H1 (cell line): ENCODE data around the gene SEMA6A. TPM values are rescaled to one million over a fixed set of nuclear protein-coding genes. Genes with fewer than 3 reads are reported as not detected.

ENCODE experiments used
- CTCF ChIA-PET: fragments of 300-600 bp; sonication (Branson Sonifier 250); formaldehyde crosslinking; loops from one replicate; lab custom pipeline; 2021; ENCODE audit not compliant: partially characterized antibody; lab: Charles Lee
- POLR2A ChIA-PET: fragments of 300-600 bp; sonication (Branson Sonifier 250); formaldehyde crosslinking; loops from one replicate; lab custom pipeline; 2021; ENCODE audit warnings: inconsistent platforms; ENCODE audit not compliant: partially characterized antibody; lab: Charles Lee
- DNase-seq, 2 experiments: peaks; one replicate each; pipeline versions ENCODE4 v3.0.0 to v3.0.0-alpha.2; 2010 to 2022; ENCODE audit warnings: low spot score in 2 of 2, low read depth in 1 of 2, mixed read lengths in 1 of 2
- FAIRE-seq: peaks from 2 replicates; lab custom pipeline; 2011; peaks lifted over from hg19 to GRCh38; lab: Jason Lieb, UNC
- H2AFZ ChIP-seq: 2 replicates; pipeline ENCODE4 v1.8.1; 2012; ENCODE audit warnings: low read length, inconsistent platforms
- H2AK5ac ChIP-seq: 2 replicates; pipeline ENCODE4 v1.6.1; 2013; ENCODE audit warnings: low read depth, low read length
- H2BK120ac ChIP-seq: replicated peaks from 2 replicates; pipeline ENCODE3; 2013; ENCODE audit warnings: low read depth, low read length, inconsistent platforms
- H2BK12ac ChIP-seq: 2 replicates; pipeline ENCODE4 v1.6.1; 2013; ENCODE audit warnings: low read depth, low read length
- H2BK15ac ChIP-seq: 2 replicates; pipeline ENCODE4 v1.6.1; 2013; ENCODE audit warnings: low read length
- H2BK20ac ChIP-seq: 2 replicates; pipeline ENCODE4 v1.6.1; 2013; ENCODE audit warnings: low read length
- H2BK5ac ChIP-seq: 2 replicates; pipeline ENCODE4 v1.6.1; 2013; ENCODE audit warnings: low read depth, low read length
- H3K14ac ChIP-seq: 2 replicates; pipeline ENCODE4 v1.6.1; 2013; ENCODE audit warnings: inconsistent platforms; ENCODE audit not compliant: insufficient read length
- H3K18ac ChIP-seq: 2 replicates; pipeline ENCODE4 v1.6.1; 2013; ENCODE audit warnings: low read length; ENCODE audit errors: extremely low read depth
- H3K23ac ChIP-seq: 2 replicates; pipeline ENCODE4 v1.6.1; 2013; ENCODE audit warnings: inconsistent platforms; ENCODE audit not compliant: insufficient read length
- H3K23me2 ChIP-seq: 2 replicates; pipeline ENCODE4 v1.6.1; 2013; ENCODE audit warnings: low read depth, low read length
- H3K27ac ChIP-seq: 2 replicates; pipeline ENCODE4 v1.6.1; 2011; ENCODE audit warnings: low read depth, low read length, inconsistent platforms
- H3K27me3 ChIP-seq, 4 experiments: replicated peaks in 1 of 4; 1 replicate in 1 of 4; 2 replicates in 3 of 4; pipeline versions ENCODE4 v1.6.1 to v1.8.1; 2011 to 2013; ENCODE audit warnings: low read length in 3 of 4, mild to moderate bottlenecking in 3 of 4, inconsistent platforms in 2 of 4, mixed read lengths in 2 of 4, moderate library complexity in 1 of 4; ENCODE audit not compliant: control insufficient read depth in 3 of 4, insufficient read depth in 3 of 4; ENCODE audit errors: extremely low read depth in 1 of 4
- H3K36me3 ChIP-seq, 4 experiments: 2 replicates each; pipeline versions ENCODE4 v1.6.1 to v1.8.1; 2011 to 2013; ENCODE audit warnings: mild to moderate bottlenecking in 4 of 4, low read length in 3 of 4, moderate library complexity in 2 of 4, control low read depth in 1 of 4, inconsistent platforms in 1 of 4; ENCODE audit not compliant: insufficient read depth in 4 of 4, control insufficient read depth in 2 of 4
- H3K4ac ChIP-seq: replicated peaks from 2 replicates; pipeline ENCODE3; 2013; ENCODE audit warnings: low read length, low read depth, mixed read lengths, inconsistent platforms; ENCODE audit not compliant: insufficient read length
- H3K4me1 ChIP-seq, 4 experiments: replicated peaks in 1 of 4; 1 replicate in 1 of 4; 2 replicates in 3 of 4; pipeline versions ENCODE4 v1.6.1 to v1.8.1; 2011 to 2013; ENCODE audit warnings: low read length in 3 of 4, inconsistent platforms in 2 of 4, mixed read lengths in 1 of 4; ENCODE audit not compliant: insufficient read depth in 4 of 4, control insufficient read depth in 3 of 4
- H3K4me2 ChIP-seq, 2 experiments: 2 replicates each; pipeline versions ENCODE4 v1.6.1 to v1.8.1; 2011 to 2013; ENCODE audit warnings: low read depth in 2 of 2, low read length in 2 of 2, control low read depth in 1 of 2, inconsistent platforms in 1 of 2, mild to moderate bottlenecking in 1 of 2; ENCODE audit not compliant: insufficient read depth in 1 of 2
- H3K4me3 ChIP-seq, 4 experiments: fragments of 200-600, 300-600 bp in 1 of 4; sonication (generic), shearing (Covaris generic), sonication (Bioruptor Twin) in 1 of 4; 2 replicates each; pipeline versions ENCODE4 v1.5.1 to v1.8.1; 2011 to 2016; ENCODE audit warnings: low read length in 4 of 4, low read depth in 3 of 4, control low read depth in 2 of 4, inconsistent platforms in 2 of 4, mild to moderate bottlenecking in 2 of 4, mixed read lengths in 1 of 4, moderate library complexity in 1 of 4; ENCODE audit not compliant: insufficient read depth in 2 of 4; ENCODE audit errors: extremely low read depth in 1 of 4
- H3K56ac ChIP-seq: replicated peaks from 2 replicates; pipeline ENCODE3; 2013; ENCODE audit warnings: low read depth, mild to moderate bottlenecking, mixed read lengths, low read length, inconsistent platforms; ENCODE audit not compliant: insufficient read length
- H3K79me1 ChIP-seq: 2 replicates; pipeline ENCODE4 v1.6.1; 2013; ENCODE audit warnings: low read depth, low read length, control low read depth
- H3K79me2 ChIP-seq, 2 experiments: 2 replicates each; pipeline versions ENCODE4 v1.6.1 to v1.8.1; 2012 to 2013; ENCODE audit warnings: low read length in 2 of 2, mild to moderate bottlenecking in 2 of 2, inconsistent platforms in 1 of 2; ENCODE audit not compliant: insufficient read depth in 2 of 2, control insufficient read depth in 1 of 2
- H3K9ac ChIP-seq, 4 experiments: replicated peaks in 1 of 4; 1 replicate in 1 of 4; 2 replicates in 3 of 4; pipeline versions ENCODE4 v1.6.1 to v1.8.1; 2011 to 2013; ENCODE audit warnings: low read depth in 3 of 4, low read length in 3 of 4, control low read depth in 2 of 4, mild to moderate bottlenecking in 2 of 4, moderate library complexity in 2 of 4, inconsistent platforms in 1 of 4; ENCODE audit errors: extremely low read depth in 1 of 4
- H3K9me3 ChIP-seq, 2 experiments: 2 replicates each; pipeline versions ENCODE4 v1.6.1 to v1.8.1; 2012 to 2013; ENCODE audit warnings: mild to moderate bottlenecking in 2 of 2, moderate library complexity in 2 of 2, control low read depth in 1 of 2, inconsistent platforms in 1 of 2, low read depth in 1 of 2, low read length in 1 of 2, mixed read lengths in 1 of 2; ENCODE audit not compliant: insufficient read depth in 2 of 2
- H4K20me1 ChIP-seq, 2 experiments: replicated peaks in 1 of 2; 2 replicates each; pipeline versions ENCODE3 to v1.8.1; 2011 to 2013; ENCODE audit warnings: inconsistent platforms in 2 of 2, low read length in 2 of 2, mild to moderate bottlenecking in 1 of 2; ENCODE audit not compliant: insufficient read depth in 2 of 2, control insufficient read depth in 1 of 2
- H4K5ac ChIP-seq: 2 replicates; pipeline ENCODE4 v1.6.1; 2013; ENCODE audit warnings: low read length, low read depth, mixed read lengths, inconsistent platforms; ENCODE audit not compliant: insufficient read length
- H4K8ac ChIP-seq: 2 replicates; pipeline ENCODE4 v1.8.0; 2013; ENCODE audit warnings: mild to moderate bottlenecking, moderate library complexity, low read length, inconsistent platforms; ENCODE audit not compliant: insufficient read depth; ENCODE audit errors: extremely low read depth
- H4K91ac ChIP-seq: replicated peaks from 2 replicates; pipeline ENCODE3; 2013; ENCODE audit warnings: low read length, mixed read lengths, inconsistent platforms; ENCODE audit not compliant: insufficient read length
- EP300 ChIP-seq, 2 experiments: IDR thresholded peaks; 1 replicate in 1 of 2; 2 replicates in 1 of 2; pipeline ENCODE4 v1.6.1; 2011 to 2012; ENCODE audit warnings: low read depth in 2 of 2, low read length in 2 of 2, mild to moderate bottlenecking in 2 of 2, borderline replicate concordance in 1 of 2, inconsistent platforms in 1 of 2, moderate library complexity in 1 of 2
- KDM1A ChIP-seq: fragments of 200-600, 300-600 bp; sonication (generic); IDR thresholded peaks from 2 replicates; pipeline ENCODE4 v1.7.1; 2016; ENCODE audit warnings: mild to moderate bottlenecking, low read length, borderline replicate concordance
- KDM4A ChIP-seq: IDR thresholded peaks from one replicate; pipeline ENCODE4 v1.7.1; 2012; ENCODE audit warnings: low read depth, mild to moderate bottlenecking, moderate library complexity, low read length, inconsistent platforms; ENCODE audit not compliant: severe bottlenecking
- RFX5 ChIP-seq: IDR thresholded peaks from 2 replicates; pipeline ENCODE4 v1.6.1; 2011; ENCODE audit warnings: low read depth, low read length, improper control_type of control experiment, borderline replicate concordance
- SP2 ChIP-seq: IDR thresholded peaks from 2 replicates; pipeline ENCODE4 v1.6.1; 2012; ENCODE audit warnings: mild to moderate bottlenecking, low read length, inconsistent platforms
- TAF7 ChIP-seq: optimal IDR thresholded peaks from 2 replicates; pipeline ENCODE3; 2011; ENCODE audit warnings: low read depth, mild to moderate bottlenecking, inconsistent platforms, low read length, moderate library complexity, borderline replicate concordance
- TCF12 ChIP-seq: IDR thresholded peaks from 2 replicates; pipeline ENCODE4 v1.6.1; 2011; ENCODE audit warnings: low read depth, mild to moderate bottlenecking, low read length
- ZNF274 ChIP-seq: IDR thresholded peaks from 2 replicates; pipeline ENCODE4 v1.7.0; 2012; ENCODE audit warnings: low read length, borderline replicate concordance; ENCODE audit errors: extremely low read depth
- WGBS, 2 experiments: shearing (Covaris generic) in 1 of 2; methylation state at CpG; one replicate each; pipeline versions ENCODE4 v1.1.6 to v1.1.7; 2013 to 2015; ENCODE audit warnings: low lambda C conversion rate in 2 of 2, mixed read lengths in 2 of 2, inconsistent platforms in 1 of 2, low coverage in 1 of 2, missing lambda C conversion rate in 1 of 2; ENCODE audit not compliant: insufficient replicate concordance in 2 of 2, insufficient coverage in 1 of 2, insufficient read length in 1 of 2; ENCODE audit errors: extremely low coverage in 1 of 2, missing lambda C conversion rate in 1 of 2; 5-methylcytosine and 5-hydroxymethylcytosine counted together
- polyA plus RNA-seq, 7 experiments: library from polyadenylated mRNA; depleted of rRNA in 3 of 7; stranded (reverse) in 5 of 7; unstranded in 2 of 7; fragments of >200 nt in 5 of 7; fragments of 200-250 nt in 2 of 7; gene quantifications; 1 replicate in 5 of 7; 2 replicates in 1 of 7; 4 replicates in 1 of 7; pipeline versions ENCODE4 v1.2.1 to v1.2.3, GENCODE V29; 2011 to 2013; ENCODE audit warnings: missing spikeins in 2 of 7, mixed read lengths in 2 of 7
- total RNA-seq: library from RNA; stranded (reverse); fragmentation: NEBNext Ultra II Directional; extraction: Animal tissue kit (Norgen Biotek cat#: 25700); gene quantifications from 2 replicates; pipeline ENCODE4 v1.2.1, GENCODE V29; 2021

SEMA6A gene
- total and polyA plus RNA-seq, 2 of the 8 experiments (the other 6 are each of a cell fraction or from before 2014, with no cell fraction given): 78.3 to 277 TPM

- Histone ChIP-seq H3K23ac (no peak overlapping the region), H4K20me1 (peaks cover 43 to 53% of the 10 kb centered on the region in 2 experiments), H3K4me3 (no peak overlapping the region), H3K79me2 (peaks cover 92 to 100% of the 10 kb centered on the region in 2 experiments), H3K9me3 (no peaks in the 10 kb centered on the region), H3K56ac (no peak overlapping the region), H3K9ac (no peak overlapping the region), H3K27ac (no peak overlapping the region), H3K36me3 (peaks cover 0 to 29% (median 2%) of the 10 kb centered on the region in 4 experiments; a peak in 2 of 8 replicates), H3K23me2 (no peaks in the 10 kb centered on the region), H2BK20ac (no peak overlapping the region), H3K4me2 (no peak overlapping the region), H4K5ac (no peak overlapping the region), H2BK15ac (no peak overlapping the region), H4K91ac (no peak overlapping the region), H2BK12ac (no peak overlapping the region), H3K79me1 (peaks cover 5% of the 10 kb centered on the region; the same call in 1 of the 2 replicates), H3K4ac (no peak overlapping the region), H2AK5ac (no peak overlapping the region), H3K27me3 (no peaks in the 10 kb centered on the region), H4K8ac (no peak overlapping the region), H2AFZ (no peak overlapping the region), H3K4me1 (peaks cover 0 to 12% (median 6%) of the 10 kb centered on the region in 4 experiments; a peak in 4 of 7 replicates), H3K14ac (no peak overlapping the region), H3K18ac (no peak overlapping the region), H2BK5ac (no peak overlapping the region), H2BK120ac (no peak overlapping the region)
- ChIA-PET POLR2A (interaction anchor here (1.0 to 1.3 kb wide), 4 partner anchors 9 to 28 kb away, joined by 3 to 4 read pairs (median 3); partner anchors contain the start of gene SEMA6A), CTCF (interaction anchor here (0.9 to 3.2 kb wide), 3 partner anchors 8 to 28 kb away, joined by 3 to 14 read pairs (median 4); no protein-coding TSS in a partner anchor)
- WGBS, 2 experiments: 86% methylated on average over 1 of the region's 1 CpG; no CpG with 5 or more reads in 1 of the 2 experiments
- DNase-seq: no peak
- FAIRE-seq: no peak
- TF ChIP-seq KDM1A (no peak), ZNF274 (no peak), EP300 (IDR thresholded peaks at IDR 0.05; ENCODE audit: borderline replicate concordance in 1 of 2, low read depth in 2 of 2, low read length in 2 of 2) (no peak), KDM4A (no peak), RFX5 (no peak), SP2 (no peak), TAF7 (no peak), TCF12 (no peak)
Observed at GRCh38 chr5:116546743-116547124, 27.9 kb downstream of the SEMA6A start.
